NCI-H748 treated with DMSO at 0.1 percent for 48 hours (cell line): ENCODE measurements around the gene PHC2.

Source experiments
- DNase-seq: peaks from one replicate; lab custom pipeline; 2025; lab: John Stamatoyannopoulos, UW

The PHC2 gene

DNA sequence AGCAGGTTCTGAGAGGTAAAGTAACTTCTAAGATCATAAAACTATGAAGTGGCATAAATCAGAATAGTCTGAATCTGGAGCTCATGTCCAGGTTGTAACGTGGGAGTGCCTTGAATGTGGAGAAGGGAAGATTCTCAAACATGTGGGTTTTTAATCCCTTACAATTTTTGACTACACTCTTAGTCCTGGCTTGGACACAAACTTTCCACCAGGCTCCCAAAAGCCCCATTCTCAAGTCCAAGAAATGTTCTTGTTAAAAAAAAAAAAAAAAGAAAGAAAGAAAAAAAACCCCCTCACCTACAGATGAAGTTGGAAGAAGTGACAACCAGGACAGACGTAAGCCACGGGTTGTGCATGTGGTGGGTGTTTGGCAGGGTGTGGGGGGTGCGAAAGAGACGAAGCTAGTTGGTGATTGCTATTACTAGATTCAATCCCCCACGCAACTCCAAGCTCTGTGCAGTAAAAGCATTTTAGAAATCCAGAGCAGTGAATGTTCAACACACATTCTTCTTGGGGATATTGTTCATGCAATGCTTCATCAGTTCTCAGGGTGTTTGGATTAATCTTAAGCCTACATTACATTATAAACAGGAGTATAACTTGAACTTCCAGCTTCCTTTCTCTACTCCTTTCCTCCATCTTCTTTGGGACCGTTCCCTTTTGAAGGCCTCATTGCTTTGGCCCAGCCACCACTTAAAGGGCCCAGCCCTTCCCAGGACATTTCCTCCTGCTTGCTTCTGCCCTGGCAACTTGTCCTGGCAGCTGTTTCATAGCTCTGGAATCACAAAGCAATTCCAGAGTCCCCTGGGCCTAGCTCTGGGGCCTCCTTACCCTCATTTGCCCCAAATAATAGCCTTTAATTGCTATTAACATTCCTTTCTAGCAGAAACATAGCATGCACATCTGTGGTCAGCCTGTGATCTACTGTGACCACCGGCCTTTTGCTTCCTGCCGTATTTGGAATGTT is 41.8 kb downstream of the PHC2 start:
- DNase-seq, result no peak

GRCh38 chr1:33387625-33388024 is 43.3 kb downstream of the PHC2 start:
- DNase-seq, result no peak

DNA sequence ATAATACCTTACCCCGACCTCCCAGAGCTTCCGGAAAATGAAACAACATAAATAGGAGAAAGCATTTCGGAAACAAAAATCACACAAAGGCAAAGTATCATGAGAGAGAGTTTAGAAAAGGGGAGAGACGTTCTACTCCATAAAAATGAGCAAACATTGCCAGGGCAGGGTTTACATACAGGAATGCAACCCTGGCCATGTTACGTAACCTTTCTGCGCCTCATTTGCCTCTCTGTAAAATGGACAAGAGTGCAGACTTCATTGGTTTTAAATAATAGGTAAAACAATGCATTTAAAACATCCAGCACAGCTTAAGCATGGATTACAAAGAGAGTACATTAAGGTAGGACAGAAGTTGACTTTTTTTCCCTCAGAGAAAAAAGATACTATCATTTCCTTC is 45.6 kb downstream of the PHC2 start:
- DNase-seq, result no peak

- DNase-seq, result no peak
These were observed 46.7 kb downstream of the PHC2 start for GRCh38 chr1:33384040-33384812.

- DNase-seq, result no peak
These were observed 47.4 kb downstream of the PHC2 start for GRCh38 chr1:33383489-33383888.

DNA sequence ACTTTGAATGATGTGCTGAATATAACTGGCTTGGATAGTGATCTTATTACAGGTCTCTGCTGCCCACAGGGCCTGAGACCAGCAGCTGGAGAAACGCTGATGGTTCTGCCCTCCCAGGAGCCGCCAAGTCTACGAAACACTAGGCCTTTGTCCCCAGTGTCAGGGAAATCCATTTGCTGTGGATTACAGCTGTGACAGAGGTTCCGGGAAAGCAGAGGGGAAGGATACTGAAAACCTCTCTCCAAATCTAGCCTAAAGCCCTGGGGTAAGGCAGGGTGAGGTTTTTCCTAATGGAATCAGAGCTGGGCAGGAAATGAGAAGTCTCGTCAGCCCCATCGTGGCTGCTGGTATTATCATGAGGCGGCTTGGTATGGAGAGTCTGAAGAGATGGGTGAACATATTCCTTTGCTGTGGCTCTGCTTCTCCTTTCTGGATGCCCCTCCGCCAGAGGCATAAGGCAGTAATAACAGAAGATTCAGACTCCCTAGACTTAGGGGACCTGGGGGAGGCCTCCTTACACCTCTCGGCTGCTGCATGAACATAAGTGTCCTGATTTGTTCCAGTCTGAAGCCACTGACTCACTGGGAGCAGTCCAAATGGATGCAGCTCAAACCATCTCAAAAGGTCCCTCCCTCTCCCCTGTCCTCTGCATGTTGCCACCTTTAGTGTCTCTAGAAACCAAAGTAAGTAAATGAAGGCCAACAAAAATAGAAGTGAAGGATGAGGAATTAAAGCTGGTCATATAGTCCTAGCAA is 48.1 kb downstream of the PHC2 start:
- no peak for DNase-seq

DNA sequence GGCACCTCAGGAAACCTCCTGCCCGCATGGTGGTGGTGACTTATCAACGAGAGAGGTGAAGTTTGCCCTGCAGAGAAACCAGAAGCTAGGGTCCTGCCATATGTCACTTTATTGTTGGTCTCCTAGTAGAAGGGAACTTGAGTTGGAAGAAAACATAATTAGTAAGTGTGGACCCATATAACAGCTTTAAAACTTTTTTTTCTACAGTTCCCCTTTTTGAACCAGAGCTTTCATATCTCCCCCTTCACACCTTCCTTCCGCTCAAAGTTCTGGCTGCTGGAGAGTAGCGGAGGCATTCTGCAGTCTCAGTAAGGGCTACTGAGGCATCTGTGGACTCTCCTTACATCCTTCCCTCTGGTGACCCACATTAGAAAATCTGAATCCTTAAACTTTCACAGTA is 48.9 kb downstream of the PHC2 start:
- DNase-seq, result no peak

- DNase-seq, result no peak
These were observed 50.1 kb downstream of the PHC2 start for GRCh38 chr1:33380811-33381210.

DNA sequence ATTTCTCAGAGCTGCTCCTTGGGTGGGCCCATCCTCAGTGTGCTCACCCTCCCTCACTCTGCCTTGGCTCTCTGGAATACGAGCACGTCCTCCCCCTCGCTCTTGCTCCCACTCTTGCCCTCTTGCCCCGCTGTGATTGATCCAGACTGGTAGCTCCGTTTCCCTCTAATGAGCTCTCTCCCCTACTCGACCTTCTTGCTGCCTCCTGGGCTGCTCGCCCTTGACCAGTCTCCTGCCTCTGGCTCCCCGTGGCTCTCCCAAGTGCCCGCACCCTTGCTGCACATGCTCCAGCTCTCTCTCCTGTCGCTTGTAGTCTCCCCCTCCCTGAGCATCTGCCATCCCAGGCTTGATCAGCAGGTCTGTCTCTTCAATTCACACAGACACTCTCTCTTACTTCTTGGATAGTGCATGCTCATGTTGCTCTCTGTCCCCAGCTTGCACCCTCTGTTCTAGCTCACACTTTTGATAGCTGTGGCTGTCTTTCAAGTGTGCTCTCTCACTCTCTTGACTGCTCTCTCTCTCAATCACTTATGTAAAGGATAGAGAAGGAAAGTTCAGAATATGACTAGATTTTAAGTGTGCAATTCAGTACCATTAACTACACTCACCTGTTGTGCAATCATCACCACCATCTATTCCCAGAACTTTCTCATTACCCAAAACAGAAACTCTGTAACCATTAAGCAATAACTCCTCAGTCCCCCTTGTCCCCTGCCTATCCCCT is 51.1 kb downstream of the PHC2 start:
- DNase-seq, result no peak

DNA sequence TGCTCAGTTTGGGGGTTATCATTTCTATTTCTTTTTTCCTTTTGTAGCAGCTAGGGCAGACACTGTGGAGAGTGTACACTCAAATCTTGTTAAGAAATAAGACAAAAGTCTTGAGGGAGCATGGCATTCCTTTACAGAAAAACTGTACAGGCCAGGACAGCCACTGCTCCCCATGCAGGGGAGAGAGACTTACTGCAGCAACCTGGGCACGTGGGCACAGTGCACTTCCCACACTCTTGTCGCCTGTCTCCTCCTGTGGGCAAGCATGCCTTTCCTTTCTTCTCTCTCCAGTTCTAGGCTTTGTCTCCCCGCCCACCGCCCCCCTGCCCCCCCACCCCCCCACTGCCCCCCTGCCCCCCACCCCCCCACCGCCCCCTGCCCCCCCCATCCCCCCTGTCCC is 51.9 kb downstream of the PHC2 start:
- DNase-seq, result no peak

DNA sequence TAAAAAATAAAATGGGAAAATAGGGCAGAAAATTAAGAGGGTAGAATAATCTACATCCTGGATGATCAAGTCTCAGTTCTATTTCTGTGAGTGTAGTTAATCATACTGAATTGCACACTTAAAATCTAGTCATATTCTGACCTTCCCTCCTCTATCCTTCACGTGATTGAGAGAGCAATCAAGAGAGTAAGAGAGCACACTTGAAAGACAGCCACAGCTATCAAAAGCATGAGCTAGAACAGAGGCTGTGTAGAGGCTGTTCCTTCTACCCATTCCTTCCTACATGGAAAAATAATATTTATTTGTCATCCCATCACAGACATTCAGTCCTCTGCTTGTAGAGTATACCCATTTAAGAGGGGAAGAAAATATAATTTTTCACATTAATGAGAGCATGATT is 52.4 kb downstream of the PHC2 start:
- DNase-seq, result no peak

DNA sequence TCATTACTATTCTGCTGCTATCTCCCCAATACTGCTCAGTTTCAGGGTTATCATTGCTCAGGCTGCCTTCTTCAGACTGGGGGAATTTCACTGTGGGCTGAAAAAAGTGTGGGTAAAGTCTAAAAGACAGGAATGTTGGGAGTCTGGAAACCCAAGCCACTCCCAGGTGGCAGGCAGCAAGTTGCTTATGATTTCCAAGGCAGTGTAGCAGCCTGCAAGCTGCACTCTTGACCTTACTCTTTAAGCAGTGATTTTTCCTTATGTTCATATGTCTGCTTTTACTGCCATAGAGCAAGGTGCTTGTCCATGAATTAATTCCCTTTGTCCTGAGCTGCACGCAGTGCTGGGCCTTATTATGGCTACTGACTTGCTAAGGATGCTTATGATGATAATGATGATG is 53.1 kb downstream of the PHC2 start:
- no peak for DNase-seq

DNA sequence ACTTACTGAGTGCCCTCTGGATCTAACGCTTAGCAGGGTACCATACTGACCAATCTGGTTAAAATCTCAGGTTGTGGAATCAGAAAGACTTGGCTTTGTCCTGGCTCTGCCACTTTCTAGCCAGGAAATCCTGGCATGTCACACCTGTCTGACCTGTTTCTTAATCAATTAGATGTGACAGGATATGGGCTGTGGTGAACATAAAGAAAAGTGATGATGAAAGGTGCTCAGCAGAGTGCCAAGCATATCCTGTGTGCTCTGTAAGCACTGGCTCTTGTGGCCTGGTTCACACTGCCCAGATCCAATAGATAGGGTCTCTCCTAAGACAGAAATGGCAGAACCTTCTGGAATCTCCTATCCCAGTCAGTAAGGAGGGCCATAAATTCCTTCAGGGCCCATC is 53.9 kb downstream of the PHC2 start:
- DNase-seq, result no peak

DNA sequence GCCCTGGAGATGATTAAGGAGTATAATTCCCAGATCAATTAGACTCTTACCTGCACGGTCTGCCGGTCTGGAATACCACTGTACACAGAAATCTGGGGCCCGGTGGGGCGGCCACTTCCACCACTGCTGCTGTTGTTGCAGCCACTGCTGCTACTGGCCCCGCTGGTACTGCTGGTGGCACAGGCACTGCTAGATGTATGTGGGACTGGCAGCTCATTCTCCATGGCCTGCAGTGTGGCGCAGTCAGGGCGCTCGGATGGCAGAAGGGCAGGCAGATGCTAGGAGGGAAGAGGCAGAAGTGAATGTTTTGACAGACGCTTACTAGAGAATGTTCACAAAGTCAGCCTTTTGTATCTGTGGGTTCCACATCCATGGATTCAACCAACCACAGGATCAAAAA is 55.6 kb downstream of the PHC2 start:
- DNase-seq, result no peak

DNA sequence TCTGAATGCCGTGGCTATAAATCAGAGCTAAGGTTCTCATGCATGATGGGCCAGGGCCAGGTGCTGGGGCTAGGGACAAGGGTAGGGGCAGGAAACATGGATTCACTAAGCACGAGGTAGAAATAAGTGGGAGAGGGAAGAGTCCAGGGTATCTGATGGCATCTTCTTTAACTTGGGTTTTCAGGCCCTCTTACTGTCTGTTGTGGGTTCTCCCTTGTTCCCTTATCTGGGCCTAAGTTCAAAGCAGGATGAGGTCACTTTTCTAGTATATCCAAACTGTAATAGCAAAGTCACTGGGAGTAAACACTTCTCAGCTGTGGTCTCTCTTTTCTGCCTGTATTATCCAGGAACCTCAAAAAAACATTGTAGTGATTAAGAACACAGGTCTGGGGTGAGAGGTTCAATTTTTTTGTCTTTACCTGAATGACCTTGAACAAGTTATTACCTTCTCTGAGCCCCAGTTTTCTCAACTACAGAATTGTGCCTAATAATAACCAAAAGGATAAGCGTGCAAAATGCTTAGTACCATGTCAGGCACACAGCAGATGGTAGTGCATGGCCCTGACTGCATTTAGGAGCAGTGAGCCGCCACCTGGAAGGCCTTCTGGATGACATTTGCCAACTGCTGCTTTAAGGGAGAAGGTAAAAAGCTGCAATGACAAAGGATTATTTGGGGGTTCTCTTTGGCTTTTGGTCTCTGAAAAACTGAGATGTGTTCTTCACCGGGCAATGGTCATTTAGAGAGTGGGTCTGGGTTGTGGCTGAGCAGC is 56.4 kb downstream of the PHC2 start:
- DNase-seq, result no peak

GRCh38 chr1:33373606-33374005 is 57.3 kb downstream of the PHC2 start:
- DNase-seq, result no peak

DNA sequence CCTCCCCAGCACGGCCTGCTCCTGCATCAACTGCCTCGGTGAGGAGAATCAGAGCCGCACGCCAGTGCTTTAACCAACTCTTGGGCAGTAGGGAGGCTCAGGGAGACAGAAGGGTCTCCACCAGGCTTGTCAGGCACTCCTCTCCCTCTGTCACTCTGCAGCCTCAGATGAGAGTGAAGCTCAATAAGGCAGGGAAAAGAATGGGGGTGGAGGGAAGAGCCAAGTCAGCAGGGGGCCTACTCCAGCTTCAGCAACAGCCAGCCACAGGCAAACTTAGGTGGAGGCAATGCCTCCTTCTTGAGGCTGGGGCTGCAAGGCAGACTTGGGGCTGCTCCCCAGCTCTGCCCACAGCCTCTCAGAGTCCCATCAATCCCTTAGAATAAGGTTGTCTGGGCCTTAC is 58.2 kb downstream of the PHC2 start:
- no peak for DNase-seq

DNA sequence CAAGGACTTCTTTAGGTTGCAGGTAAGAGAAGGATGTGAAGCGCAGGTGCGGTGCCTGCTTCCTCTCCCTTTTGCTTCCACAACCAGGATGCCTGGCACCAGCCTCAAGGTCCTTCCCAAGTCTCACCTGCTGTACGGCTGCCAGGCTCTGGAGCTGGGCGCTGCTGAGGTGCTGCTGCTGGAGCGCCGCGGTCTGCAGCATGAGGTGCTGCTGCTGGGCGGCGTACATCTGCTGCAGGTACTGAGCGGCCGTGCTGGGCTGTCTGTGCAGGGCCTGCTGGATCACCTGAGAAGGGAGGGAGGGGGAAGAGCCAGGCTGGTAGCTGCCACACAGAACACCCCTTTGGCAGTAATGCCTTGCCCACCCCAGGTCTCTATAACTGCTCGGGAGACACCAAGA is 58.7 kb downstream of the PHC2 start:
- DNase-seq, result no peak

GRCh38 chr1:33371334-33371733 is 59.6 kb downstream of the PHC2 start:
- DNase-seq, result no peak

DNA sequence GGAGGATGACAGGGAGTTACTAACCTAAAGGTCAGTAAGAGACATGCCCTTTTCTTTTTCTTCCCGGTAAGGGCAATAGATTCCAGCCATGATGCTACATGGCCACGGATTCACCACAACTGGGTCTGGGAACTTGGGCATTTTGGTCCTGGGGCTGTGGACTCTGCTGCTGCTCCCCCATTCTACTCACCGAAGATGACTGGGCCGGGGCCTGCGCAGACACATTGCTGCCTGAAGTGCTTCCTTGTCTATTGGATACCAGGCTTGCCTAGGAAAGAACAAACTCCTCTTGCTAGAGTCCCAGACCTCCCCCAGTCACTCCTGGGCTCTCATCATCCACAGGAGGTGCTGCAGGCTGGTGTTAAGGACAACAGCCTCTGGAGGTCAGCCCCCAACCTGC is 60.1 kb downstream of the PHC2 start:
- no peak for DNase-seq

DNA sequence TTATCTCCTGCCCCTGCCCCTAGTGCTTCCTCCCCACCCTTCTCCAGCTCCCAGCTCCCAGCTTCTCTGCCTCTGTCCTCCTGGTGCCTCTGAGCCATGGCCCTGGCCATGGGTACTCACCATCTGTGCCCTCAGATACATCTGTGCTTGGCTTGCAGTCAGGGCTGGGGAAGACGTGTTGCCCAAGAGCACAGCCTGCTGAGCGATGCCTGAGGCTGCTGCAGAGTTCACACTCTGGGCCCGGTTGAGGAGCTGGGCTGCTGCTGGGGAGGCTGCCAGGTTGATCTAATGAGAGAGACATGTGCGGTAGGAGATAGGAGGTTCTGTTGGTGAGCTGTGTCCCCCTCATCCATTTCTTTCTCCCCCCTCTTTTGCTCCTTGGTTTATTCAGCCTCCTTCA is 60.6 kb downstream of the PHC2 start:
- DNase-seq, result no peak
